GM21825 (cell line): Measurements from ENCODE around the gene TUBB.

Experiments used
- ATAC-seq: cut with Tn5 transposase; IDR thresholded peaks from one replicate; pipeline ENCODE4 v1.9.1; 2021; ENCODE audit warnings: mild to moderate bottlenecking, moderate library complexity; ENCODE audit not compliant: unreplicated experiment

The TUBB gene

DNA sequence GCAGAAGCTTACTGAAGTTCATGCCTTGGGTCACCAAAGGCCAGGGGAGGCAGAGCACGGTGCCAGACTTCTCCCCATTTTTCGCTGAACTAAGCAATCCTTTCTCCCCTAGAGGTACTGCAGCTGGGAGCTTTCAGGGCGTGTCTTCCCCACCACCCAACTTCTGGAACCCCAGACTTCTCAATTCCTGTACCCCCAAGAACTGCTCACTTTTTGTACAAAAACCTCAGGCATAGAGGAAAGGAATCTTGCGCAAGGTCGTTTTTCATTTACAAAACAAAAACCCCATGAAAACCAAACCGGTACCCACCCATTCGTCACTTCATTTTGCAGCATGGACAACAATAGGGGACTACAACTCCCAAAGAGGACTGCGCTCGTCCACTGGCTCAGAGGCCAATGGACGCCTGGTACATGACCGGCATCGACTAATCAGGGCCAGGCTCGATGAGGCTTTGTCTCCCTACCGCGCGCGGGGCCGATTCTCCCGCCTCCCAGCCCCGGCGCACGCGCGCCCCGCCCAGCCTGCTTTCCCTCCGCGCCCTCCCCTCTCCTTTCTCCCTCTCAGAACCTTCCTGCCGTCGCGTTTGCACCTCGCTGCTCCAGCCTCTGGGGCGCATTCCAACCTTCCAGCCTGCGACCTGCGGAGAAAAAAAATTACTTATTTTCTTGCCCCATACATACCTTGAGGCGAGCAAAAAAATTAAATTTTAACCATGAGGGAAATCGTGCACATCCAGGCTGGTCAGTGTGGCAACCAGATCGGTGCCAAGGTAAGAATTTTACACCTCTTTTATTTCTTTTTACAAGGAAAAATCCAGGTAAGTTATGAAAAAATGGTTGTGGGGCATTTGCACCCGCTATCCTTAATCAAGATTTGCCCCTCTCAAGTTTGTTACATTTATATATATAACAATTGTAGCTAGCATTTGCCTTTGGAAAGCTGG, at the start of gene TUBB:
Gene TUBB (plus strand): TSS at position 562 of the 947 bp plus-strand sequence. CDS start 155 bp downstream, at position 717.
- peak; percentile 38 for ATAC-seq

DNA sequence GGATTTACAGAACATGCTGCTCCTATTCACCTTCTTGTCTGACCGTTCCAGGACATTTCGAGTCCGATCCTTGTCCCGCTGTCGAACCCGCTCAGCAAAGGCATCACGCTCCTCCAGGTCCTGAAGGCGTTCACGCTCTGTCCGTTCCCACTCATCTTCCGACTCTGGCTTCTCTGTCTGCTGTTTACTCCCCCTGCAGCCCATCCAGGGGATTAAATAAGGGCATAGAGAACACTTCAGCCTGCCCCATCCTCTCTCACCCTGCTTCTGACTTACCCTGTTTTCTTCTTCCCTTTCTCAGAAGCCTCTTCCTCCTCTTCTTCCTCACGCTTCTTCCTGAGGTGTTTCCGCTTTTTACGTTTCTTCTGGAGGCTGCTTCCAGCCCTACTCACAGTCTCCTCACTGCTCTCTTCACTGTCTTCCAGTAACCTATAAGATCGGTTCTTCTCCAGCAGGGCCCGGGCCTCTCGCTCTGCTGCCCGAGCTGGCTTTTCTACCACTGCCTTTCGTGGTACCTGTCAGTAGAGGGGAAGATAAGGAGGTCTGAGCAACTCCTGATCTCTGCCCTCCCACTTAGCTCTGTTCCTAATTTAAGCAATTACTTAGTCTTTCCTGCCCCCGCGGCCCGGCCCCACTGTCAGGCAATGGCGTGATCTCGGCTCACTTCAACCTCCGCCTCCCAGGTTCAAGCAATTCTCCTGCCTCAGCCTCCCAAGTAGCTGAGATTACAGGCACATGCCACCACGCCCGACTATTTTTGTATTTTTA, 49.2 kb upstream of the TUBB start:
- no peak for ATAC-seq

DNA sequence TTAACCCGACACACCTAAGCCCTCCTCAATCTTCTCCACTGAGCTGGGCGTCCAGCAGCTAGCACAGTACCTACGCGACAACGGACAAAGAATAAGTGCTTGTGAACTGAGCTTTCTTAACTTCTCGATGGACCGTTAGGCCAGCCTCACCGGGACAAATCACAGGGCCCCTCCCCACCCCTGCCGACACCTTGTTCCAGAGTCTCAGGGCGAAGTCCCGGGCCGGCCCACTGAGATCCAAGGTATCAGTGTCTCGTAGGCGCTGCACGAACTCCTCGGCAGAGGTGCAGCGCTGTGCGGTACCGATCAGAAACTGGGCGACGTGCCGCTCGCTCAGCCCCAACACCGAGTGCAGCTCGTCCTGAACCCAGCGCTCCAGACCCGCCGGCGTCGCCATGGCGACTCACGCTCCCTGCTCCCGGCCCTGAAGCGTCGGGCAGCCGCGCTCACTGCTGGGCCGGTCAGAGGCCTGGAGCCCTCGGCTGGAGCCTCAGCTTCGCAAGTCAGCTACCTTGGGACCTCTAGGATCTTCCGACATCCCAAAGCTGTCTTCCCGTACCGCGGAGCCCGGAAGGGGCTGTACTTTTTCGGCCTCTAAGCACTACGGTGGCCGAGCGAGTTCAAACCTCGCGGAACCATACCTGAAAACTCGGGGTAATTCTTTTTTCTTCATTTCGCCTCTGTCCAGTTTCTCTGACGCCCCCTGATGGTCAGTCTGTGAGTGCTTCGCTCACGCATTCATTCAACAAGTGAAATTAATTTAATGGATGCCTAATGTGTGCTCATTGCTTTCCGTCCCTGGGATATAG, 47.5 kb upstream of the TUBB start, which contains the start of gene DHX16:
Gene DHX16 (minus strand): TSS at position 562 of the 809 bp plus-strand sequence. CDS start 165 bp downstream, at position 397.
- peak; percentile 71 for ATAC-seq

DNA sequence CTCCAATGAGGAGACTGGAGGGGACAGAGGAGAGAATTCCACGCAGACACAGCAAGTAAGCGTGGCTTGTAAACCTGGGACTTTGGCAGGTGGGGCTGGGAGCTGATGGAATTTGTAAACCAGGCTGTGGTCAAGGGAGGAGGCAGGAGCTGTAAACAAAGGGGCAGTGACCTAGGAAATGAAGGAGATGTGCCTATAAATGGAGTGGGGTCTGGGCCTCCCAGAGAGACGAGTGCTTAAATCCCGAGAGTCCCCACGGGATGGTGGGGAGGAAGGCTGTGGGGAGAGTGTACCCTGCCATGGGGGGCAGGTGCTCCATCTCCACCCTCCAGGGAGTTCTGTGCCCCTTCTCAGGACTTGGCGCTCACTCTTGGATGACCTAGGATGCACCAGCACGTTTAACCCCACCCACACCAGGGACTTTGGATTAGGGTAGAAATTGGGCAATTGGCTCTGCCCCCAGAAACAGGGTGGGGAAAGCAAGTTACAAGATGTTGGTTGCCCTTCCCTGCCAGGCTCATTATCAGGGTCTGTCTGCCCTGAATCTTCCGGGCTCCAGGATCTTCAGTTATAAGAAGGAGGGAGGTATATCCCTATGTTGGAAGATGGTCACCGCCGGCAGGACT, 43.4 kb upstream of the TUBB start:
- no peak for ATAC-seq

DNA sequence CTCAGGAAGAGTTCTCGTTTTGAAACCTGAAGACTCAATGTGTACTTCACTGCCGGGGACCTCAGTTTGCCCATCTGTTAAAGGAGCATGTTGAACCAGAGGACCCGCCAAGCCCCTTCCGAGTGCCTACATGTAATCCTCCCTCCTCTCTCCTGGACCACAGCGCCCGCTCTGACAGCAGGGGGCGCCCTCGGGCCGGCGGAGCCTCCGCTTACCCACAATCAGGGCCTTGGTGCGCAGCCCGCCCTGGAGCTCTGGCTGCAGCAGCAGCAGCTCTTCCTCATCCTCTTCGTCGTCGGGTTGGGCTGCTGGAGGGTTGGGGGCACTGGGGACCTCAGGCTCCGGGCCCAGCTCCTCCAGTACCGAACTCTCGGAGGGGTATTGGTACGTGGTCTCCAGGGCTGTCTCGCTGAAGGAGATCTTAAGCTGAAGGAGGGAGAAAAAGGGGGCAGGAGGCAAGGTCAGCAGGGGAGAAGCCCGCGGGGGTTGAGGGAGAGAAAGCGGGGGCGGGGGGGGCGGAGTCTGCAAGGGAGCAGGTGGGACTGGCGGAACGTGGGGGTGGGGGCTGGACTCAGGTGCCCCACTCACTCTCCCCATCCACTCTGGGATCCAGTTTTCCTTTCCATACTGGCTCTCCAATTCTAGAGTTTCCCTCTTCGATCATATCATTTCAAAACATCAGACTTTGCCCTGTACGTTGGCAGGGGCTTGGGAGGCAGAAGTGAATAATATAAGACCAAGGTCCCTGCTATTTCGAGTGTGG, 41.0 kb upstream of the TUBB start:
- peak; percentile 36 for ATAC-seq

DNA sequence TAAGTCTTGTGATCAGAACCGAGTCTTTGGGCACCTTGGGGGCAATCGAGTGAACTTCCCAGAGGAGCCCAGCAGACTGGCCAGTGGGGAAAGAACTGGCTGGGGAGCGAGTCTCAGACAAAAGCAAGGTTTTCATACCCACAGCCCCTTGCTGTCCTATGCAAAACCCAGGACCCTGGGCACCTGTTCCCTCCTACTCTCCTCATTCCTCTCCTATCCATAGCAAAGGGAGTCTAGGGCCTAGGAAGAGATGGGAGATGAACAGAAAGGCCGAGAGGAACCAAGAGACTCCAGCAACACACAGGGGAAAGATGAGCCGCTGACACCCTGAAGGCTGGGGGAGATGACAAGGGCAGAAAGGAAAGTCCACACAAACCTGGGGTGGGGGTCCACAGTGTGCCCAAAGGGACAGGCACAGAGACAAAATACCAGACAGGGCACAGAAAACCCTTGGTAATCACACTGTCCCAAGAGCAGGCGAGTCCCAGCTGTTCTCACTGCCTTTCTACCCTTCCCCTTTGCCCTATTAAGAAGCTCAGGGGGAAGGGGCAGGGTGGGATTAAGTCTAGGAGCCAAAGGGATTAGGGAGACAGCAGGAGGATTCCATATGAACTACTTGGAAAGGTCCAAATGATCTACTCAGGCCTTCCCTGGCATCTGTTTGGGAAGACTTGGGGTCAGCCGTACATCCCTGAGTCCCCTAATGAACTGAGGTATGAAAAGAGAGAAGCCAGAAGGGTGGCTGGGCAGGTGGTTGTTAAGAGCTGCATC, 40.2 kb upstream of the TUBB start:
- no peak for ATAC-seq

GRCh38 chr6:30681766-30682142, 38.4 kb upstream of the TUBB start:
- no peak for ATAC-seq

DNA sequence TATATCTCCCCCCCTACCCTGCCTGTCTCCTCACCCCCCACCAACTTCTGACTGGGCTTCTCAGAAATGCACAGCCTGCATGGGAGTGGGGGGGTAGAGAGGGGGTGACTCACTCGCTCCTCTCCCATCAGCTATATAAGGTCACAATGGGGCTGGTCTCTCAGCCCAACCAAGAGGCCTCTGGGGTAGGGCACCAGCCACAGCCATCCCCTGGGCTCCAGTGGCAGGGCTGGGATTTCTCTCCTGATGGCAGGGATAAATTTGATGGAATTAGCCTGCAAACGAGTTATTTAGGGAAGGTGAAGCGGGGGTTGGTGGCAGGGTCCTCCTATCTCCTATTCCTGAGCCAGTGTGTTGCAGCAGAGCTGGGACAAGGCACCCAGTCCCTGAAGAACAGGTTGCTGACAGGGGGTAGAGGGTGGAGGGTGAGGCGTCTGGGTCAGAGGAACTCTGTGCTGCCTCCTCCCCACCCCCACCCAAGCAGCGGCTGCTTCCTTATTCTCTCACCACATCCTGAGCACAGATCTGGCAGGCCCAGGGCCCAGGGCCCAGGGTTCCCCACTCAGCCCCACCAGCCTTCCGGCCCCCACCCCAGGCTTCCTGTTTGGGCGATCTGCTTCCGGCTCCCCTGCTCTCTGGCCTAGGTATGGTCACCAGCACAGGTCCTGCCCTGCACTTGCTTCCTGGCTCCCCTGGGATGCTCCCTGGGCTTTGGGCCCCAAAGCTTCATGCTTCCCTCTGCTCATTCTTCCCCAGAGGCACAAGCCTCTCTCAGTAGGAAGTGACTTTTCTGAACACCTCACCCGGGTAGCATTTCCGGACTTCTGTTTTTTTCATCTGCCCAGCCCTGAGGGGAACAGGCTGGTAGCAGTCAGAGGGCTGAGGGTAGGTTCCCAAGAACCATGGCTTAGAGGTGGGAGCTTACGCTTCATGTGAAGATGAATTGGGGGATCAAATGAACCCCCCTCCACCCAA, 37.7 kb upstream of the TUBB start:
- peak; percentile 37 for ATAC-seq

DNA sequence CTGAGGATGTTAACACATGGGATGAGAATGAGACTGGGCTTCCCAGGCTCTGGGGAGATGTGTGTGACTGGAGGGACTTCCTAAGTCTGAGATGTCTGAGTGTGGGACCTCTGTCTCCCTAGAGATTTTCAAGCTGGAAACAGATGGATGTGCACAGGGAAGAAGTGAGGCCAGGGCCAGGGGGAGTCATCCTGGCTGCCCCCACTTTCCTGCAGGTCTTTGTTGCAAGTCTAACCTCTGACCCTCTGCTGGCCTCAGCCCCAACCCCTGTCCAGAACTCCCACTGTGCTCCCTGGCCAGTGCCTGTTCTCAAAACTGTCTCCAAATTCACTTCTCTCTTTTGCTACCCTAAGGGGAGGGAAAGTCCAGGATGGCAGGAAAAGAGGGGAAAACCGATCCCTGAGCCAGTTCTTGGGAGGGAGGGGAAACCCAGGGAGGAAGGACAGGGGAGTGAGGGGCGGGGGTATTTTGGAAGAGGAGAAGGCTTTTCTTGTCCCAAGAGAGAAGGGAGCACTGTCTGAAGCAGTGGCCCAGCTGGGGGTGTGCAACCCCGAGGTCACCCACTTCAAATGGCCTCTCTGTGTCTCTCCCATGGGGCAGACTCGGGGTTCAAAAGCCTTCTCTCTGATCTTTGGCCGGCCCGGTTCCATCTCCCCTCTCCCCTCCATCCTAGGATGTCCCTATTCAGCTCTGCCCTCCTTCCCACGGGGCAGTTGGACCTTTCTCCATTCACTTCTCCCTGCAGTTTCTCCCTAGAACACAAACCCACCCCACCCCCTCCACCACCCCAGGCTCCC, 36.8 kb upstream of the TUBB start:
- ATAC-seq = no peak

- ATAC-seq = no peak
These were observed 36.2 kb upstream of the TUBB start for GRCh38 chr6:30683980-30684338.

- no peak for ATAC-seq
These were observed 35.6 kb upstream of the TUBB start for GRCh38 chr6:30684386-30685156.

DNA sequence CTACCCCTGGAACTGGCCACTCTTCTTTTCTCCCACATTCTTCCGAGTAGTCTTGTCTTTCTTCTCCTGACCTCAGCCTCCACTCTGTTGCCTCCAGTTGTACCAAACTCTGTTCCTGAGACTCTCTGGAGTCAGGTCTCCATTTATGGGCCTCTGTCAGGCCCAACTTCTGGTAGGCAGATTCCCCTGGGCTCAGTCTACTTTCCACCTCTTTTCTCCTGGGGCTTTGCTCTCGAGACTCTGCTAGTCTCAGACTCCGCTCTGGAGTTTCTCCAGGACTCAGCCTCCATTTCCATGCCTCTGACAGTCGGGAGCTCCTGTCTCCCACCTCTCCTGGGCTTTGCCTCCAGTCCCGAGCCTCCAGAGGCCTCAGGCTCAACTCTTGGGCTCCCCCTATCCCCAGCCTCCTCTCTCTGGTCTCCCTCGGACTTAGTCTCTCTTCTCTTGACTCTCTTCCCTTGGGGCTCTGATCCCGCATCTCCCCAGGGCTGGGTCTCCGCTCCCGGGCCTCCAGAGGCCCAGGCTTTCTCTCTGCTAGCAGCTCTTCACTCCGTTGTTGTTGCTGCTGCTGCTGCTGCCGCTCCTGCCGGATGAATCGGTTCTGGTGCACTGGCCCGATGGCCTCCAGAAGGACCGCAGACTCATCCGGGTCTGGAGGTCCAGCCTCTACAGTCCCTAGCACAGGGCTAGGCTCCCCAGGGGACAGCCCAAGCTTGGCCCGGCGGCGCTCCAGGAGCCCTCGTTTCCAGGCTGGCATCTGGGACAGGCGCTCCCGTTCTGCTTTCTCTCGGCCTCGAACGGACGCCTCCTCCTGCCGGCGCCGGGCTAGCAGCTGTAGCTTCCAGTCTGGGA, 34.8 kb upstream of the TUBB start:
- no peak for ATAC-seq

- no peak for ATAC-seq
These were observed 33.9 kb upstream of the TUBB start, which contains the start of gene PPP1R18 for GRCh38 chr6:30686009-30686907. Gene PPP1R18, minus strand, starts transcription at chr6:30686645. Its CDS starts 627 bp downstream, at chr6:30686018.
